Neural progenitor cell (in vitro differentiated cells): Measurements from ENCODE around the gene PPP2R2B.

Source experiments
- EZH2 ChIP-seq: fragments of 200-600 bp; sonication (generic); IDR thresholded peaks from 2 replicates; pipeline ENCODE4 v1.6.1; 2017; ENCODE audit warnings: antibody characterized with exemption, mild to moderate bottlenecking, moderate library complexity
- EZH2phosphoT487 ChIP-seq: fragments of 200-600 bp; sonication (generic); IDR thresholded peaks from 2 replicates; pipeline ENCODE4 v1.6.1; 2017; ENCODE audit warnings: antibody characterized with exemption
- TF ChIP-seq, protein P1 (sequence below): fragments of 200-600 bp; sonication (generic); IDR thresholded peaks from 2 replicates; pipeline ENCODE4 v1.5.1; 2017; ENCODE audit warnings: antibody characterized with exemption, mild to moderate bottlenecking

DNA sequence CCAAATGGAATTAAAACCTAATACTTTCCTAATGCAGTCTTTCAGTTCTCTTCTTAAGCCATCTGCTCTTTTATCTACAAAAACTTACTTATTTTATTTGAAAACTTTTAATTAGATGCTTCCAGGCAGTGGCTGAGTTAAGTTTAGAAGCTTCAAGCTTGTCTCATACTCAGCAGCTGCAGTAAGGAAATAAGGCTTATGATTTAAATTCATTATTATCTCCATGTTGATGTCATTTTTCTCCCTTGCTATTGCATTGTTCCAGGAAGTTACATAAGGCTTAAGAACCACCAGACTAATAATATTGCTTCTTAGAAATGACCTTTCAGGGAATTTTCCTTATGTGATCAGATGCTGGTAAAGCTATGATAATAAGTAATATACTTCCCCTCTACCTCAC is 119.6 kb downstream of the PPP2R2B start:
- TF ChIP-seq, protein P1, sequence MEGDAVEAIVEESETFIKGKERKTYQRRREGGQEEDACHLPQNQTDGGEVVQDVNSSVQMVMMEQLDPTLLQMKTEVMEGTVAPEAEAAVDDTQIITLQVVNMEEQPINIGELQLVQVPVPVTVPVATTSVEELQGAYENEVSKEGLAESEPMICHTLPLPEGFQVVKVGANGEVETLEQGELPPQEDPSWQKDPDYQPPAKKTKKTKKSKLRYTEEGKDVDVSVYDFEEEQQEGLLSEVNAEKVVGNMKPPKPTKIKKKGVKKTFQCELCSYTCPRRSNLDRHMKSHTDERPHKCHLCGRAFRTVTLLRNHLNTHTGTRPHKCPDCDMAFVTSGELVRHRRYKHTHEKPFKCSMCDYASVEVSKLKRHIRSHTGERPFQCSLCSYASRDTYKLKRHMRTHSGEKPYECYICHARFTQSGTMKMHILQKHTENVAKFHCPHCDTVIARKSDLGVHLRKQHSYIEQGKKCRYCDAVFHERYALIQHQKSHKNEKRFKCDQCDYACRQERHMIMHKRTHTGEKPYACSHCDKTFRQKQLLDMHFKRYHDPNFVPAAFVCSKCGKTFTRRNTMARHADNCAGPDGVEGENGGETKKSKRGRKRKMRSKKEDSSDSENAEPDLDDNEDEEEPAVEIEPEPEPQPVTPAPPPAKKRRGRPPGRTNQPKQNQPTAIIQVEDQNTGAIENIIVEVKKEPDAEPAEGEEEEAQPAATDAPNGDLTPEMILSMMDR: no peak
- TF ChIP-seq EZH2phosphoT487 (no peak), EZH2 (no peak)
